HepG2 (cell line): ENCODE data around the gene LZTR1. TPM values are rescaled to one million over a fixed set of nuclear protein-coding genes. Genes with fewer than 3 reads are reported as not detected.

ENCODE experiments used
- ETV5 ChIP-seq: IDR thresholded peaks from 2 replicates; pipeline ENCODE4 v1.6.1; 2018; ENCODE audit warnings: missing biosample characterization, missing genetic modification reagents, inconsistent platforms, borderline replicate concordance
- KLF12 ChIP-seq: sonication (generic); formaldehyde crosslinking; IDR thresholded peaks from 2 replicates; pipeline ENCODE4 v1.4.0; 2020; ENCODE audit warnings: missing genetic modification reagents, borderline replicate concordance
- MTF1 ChIP-seq: sonication (generic); formaldehyde crosslinking; IDR thresholded peaks from 2 replicates; pipeline ENCODE4 v1.5.0; 2020; ENCODE audit warnings: missing genetic modification reagents
- NFATC3 ChIP-seq: sonication (generic); formaldehyde crosslinking; IDR thresholded peaks from 2 replicates; pipeline ENCODE4 v1.5.1; 2020; ENCODE audit warnings: mild to moderate bottlenecking, missing genetic modification reagents
- POGZ ChIP-seq: sonication (generic); formaldehyde crosslinking; IDR thresholded peaks from 2 replicates; pipeline ENCODE4 v1.4.0; 2020; ENCODE audit warnings: mild to moderate bottlenecking, missing genetic modification reagents
- PPARG ChIP-seq: conservative IDR thresholded peaks from 2 replicates; pipeline ENCODE4 v1.6.1; 2016; ENCODE audit warnings: missing biosample characterization, missing genetic modification reagents
- RXRA ChIP-seq: sonication (generic); formaldehyde crosslinking; IDR thresholded peaks from 2 replicates; pipeline ENCODE4 v1.5.1; 2020; ENCODE audit warnings: missing genetic modification reagents
- TOE1 ChIP-seq: sonication (generic); formaldehyde crosslinking; IDR thresholded peaks from 2 replicates; pipeline ENCODE4 v1.4.0; 2020; ENCODE audit warnings: mild to moderate bottlenecking, missing genetic modification reagents
- TSC22D2 ChIP-seq: sonication (generic); formaldehyde crosslinking; IDR thresholded peaks from 2 replicates; pipeline ENCODE4 v1.5.1; 2020; ENCODE audit warnings: missing genetic modification reagents, mild to moderate bottlenecking, borderline replicate concordance
- ZNF160 ChIP-seq: sonication (generic); formaldehyde crosslinking; IDR thresholded peaks from 2 replicates; pipeline ENCODE4 v1.8.0; 2022; ENCODE audit warnings: mild to moderate bottlenecking, inconsistent platforms, missing genetic modification reagents
- ZNF383 ChIP-seq: sonication (generic); formaldehyde crosslinking; IDR thresholded peaks from 2 replicates; pipeline ENCODE4 v1.4.0; 2020; ENCODE audit warnings: missing genetic modification reagents, mild to moderate bottlenecking, borderline replicate concordance
- ZNF652 ChIP-seq: IDR thresholded peaks from 2 replicates; pipeline ENCODE4 v1.6.1; 2016; ENCODE audit warnings: low read depth, borderline replicate concordance
- ZNF775 ChIP-seq: sonication (generic); formaldehyde crosslinking; IDR thresholded peaks from 2 replicates; pipeline ENCODE4 v1.4.0; 2020; ENCODE audit warnings: missing genetic modification reagents, mild to moderate bottlenecking, moderate library complexity, borderline replicate concordance
- ZNF883 ChIP-seq: sonication (generic); formaldehyde crosslinking; IDR thresholded peaks from 2 replicates; pipeline ENCODE4 v1.5.1; 2020; ENCODE audit warnings: mild to moderate bottlenecking, missing genetic modification reagents; ENCODE audit errors: not compliant biosample characterization
- polyA plus RNA-seq, 8 experiments: library from polyadenylated mRNA; depleted of rRNA in 3 of 8; stranded (reverse) in 7 of 8; unstranded in 1 of 8; fragments of >200 nt; fragmentation: Illumina TruSeq in 4 of 8; extraction: Trizol in 4 of 8; gene quantifications; 2 replicates each; pipeline versions ENCODE4 v1.2.1 to v1.2.3, GENCODE V29; 2011 to 2016; ENCODE audit warnings: low read depth in 4 of 8, missing spikeins in 1 of 8, mixed read lengths in 1 of 8; ENCODE audit not compliant: insufficient read depth in 1 of 8
- total RNA-seq, 5 experiments: library from RNA; depleted of rRNA; stranded (reverse); fragments of >200 nt; fragmentation: Illumina TruSeq; extraction: Trizol; gene quantifications; 2 replicates each; pipeline ENCODE4 v1.2.3, GENCODE V29; 2016; ENCODE audit warnings: low read depth in 1 of 5
- TF ChIP-seq, protein P1 (sequence below): sonication (generic); formaldehyde crosslinking; IDR thresholded peaks from 2 replicates; pipeline ENCODE4 v1.4.0; 2020; ENCODE audit warnings: low read depth, mild to moderate bottlenecking, missing genetic modification reagents
- TF ChIP-seq, protein P2 (sequence below): sonication (generic); formaldehyde crosslinking; IDR thresholded peaks from 2 replicates; pipeline ENCODE4 v1.8.1; 2022; ENCODE audit warnings: low read depth, mild to moderate bottlenecking, missing genetic modification reagents
- TF ChIP-seq, protein P3 (sequence below), 2 experiments: fragments of 450-650 bp in 1 of 2; sonication (generic) in 1 of 2; formaldehyde crosslinking in 1 of 2; IDR thresholded peaks; 2 replicates each; pipeline versions ENCODE4 v1.6.1 to v1.8.0; 2016 to 2022; ENCODE audit warnings: antibody characterized with exemption in 1 of 2, mild to moderate bottlenecking in 1 of 2, missing genetic modification reagents in 1 of 2

LZTR1 gene
- total and polyA plus RNA-seq, 2 of the 13 experiments (the other 11 are each of a cell fraction or from before 2014, with no cell fraction given), result 21.8 to 22.4 TPM

DNA sequence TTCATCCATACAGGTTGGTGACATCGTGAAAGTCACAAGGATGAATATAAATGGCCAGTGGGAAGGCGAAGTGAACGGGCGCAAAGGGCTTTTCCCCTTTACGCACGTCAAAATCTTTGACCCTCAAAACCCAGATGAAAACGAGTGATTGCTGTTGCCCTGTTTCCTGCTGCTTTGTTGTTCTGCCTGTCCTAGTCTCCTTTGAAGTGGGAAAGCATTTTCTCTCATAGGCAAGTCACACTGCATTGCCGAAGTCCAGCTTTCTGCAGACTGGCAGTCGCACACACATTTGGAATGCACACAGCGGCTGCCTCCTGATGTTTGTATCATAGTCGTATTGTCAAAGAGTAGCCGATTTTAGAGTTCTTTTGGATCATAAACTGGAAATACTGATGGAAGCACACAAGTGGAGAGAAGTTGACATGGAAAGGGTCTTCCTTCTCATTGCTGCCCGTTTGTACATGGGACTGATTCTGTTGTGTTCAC, 32.4 kb upstream of the LZTR1 start (continued):
- TF ChIP-seq ZNF652 (CRISPR knock-in tag) (peak; percentile 50; the same call in 1 of the 2 replicates), PPARG (CRISPR knock-in tag) (peak; percentile 67), ZNF160 (no peak), MTF1 (CRISPR knock-in tag) (no peak), KLF12 (no peak), ZNF775 (CRISPR knock-in tag) (no peak), NFATC3 (CRISPR knock-in tag) (no peak), ZNF383 (no peak), TOE1 (CRISPR knock-in tag) (0 out of 2 replicates have a peak, but pooled peaks have one; percentile 28), ZNF883 (CRISPR knock-in tag) (no peak), TSC22D2 (no peak), POGZ (CRISPR knock-in tag) (no peak), RXRA (CRISPR knock-in tag) (no peak; the same call in 1 of the 2 replicates), ETV5 (peak; percentile 75; the same call in 1 of the 2 replicates)
- TF ChIP-seq, protein P1, sequence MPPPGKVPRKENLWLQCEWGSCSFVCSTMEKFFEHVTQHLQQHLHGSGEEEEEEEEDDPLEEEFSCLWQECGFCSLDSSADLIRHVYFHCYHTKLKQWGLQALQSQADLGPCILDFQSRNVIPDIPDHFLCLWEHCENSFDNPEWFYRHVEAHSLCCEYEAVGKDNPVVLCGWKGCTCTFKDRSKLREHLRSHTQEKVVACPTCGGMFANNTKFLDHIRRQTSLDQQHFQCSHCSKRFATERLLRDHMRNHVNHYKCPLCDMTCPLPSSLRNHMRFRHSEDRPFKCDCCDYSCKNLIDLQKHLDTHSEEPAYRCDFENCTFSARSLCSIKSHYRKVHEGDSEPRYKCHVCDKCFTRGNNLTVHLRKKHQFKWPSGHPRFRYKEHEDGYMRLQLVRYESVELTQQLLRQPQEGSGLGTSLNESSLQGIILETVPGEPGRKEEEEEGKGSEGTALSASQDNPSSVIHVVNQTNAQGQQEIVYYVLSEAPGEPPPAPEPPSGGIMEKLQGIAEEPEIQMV (CRISPR knock-in tag), result no peak
- TF ChIP-seq, protein P2, sequence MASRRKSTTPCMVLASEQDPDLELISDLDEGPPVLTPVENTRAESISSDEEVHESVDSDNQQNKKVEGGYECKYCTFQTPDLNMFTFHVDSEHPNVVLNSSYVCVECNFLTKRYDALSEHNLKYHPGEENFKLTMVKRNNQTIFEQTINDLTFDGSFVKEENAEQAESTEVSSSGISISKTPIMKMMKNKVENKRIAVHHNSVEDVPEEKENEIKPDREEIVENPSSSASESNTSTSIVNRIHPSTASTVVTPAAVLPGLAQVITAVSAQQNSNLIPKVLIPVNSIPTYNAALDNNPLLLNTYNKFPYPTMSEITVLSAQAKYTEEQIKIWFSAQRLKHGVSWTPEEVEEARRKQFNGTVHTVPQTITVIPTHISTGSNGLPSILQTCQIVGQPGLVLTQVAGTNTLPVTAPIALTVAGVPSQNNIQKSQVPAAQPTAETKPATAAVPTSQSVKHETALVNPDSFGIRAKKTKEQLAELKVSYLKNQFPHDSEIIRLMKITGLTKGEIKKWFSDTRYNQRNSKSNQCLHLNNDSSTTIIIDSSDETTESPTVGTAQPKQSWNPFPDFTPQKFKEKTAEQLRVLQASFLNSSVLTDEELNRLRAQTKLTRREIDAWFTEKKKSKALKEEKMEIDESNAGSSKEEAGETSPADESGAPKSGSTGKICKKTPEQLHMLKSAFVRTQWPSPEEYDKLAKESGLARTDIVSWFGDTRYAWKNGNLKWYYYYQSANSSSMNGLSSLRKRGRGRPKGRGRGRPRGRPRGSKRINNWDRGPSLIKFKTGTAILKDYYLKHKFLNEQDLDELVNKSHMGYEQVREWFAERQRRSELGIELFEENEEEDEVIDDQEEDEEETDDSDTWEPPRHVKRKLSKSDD (CRISPR knock-in tag), result no peak; the same call in 1 of the 2 replicates
- TF ChIP-seq, protein P3, sequence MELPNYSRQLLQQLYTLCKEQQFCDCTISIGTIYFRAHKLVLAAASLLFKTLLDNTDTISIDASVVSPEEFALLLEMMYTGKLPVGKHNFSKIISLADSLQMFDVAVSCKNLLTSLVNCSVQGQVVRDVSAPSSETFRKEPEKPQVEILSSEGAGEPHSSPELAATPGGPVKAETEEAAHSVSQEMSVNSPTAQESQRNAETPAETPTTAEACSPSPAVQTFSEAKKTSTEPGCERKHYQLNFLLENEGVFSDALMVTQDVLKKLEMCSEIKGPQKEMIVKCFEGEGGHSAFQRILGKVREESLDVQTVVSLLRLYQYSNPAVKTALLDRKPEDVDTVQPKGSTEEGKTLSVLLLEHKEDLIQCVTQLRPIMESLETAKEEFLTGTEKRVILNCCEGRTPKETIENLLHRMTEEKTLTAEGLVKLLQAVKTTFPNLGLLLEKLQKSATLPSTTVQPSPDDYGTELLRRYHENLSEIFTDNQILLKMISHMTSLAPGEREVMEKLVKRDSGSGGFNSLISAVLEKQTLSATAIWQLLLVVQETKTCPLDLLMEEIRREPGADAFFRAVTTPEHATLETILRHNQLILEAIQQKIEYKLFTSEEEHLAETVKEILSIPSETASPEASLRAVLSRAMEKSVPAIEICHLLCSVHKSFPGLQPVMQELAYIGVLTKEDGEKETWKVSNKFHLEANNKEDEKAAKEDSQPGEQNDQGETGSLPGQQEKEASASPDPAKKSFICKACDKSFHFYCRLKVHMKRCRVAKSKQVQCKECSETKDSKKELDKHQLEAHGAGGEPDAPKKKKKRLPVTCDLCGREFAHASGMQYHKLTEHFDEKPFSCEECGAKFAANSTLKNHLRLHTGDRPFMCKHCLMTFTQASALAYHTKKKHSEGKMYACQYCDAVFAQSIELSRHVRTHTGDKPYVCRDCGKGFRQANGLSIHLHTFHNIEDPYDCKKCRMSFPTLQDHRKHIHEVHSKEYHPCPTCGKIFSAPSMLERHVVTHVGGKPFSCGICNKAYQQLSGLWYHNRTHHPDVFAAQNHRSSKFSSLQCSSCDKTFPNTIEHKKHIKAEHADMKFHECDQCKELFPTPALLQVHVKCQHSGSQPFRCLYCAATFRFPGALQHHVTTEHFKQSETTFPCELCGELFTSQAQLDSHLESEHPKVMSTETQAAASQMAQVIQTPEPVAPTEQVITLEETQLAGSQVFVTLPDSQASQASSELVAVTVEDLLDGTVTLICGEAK (IDR thresholded peaks at IDR 0.05), result no peak
- TF ChIP-seq, protein P3 (CRISPR knock-in tag; IDR thresholded peaks at IDR 0.05), result 0 out of 2 replicates have a peak, but pooled peaks have one; percentile 49
